IMR-90 (cell line): ENCODE data around the gene CLNS1A. TPM values are rescaled to one million over a fixed set of nuclear protein-coding genes. Genes with fewer than 3 reads are reported as not detected.
A peak's percentile ranks its signal among the peaks of the same experiment; 100 is the strongest.

ENCODE experiments used
- ATAC-seq: fragments of 200-7000 bp; cut with Tn5 transposase; 2 replicates; pipeline ENCODE4 v1.9.1; 2020; ENCODE audit warnings: low read depth, mild to moderate bottlenecking, moderate library complexity
- BruUV-seq: library from RNA; stranded (reverse); fragments of 400-500 nt; replicated peaks from 2 replicates; lab custom pipeline; 2021; lab: Mats Ljungman, UMichigan
- CTCF ChIA-PET: fragments of 300-600 bp; formaldehyde crosslinking; extraction: SDS; loops from one replicate; lab custom pipeline; 2021; ENCODE audit warnings: antibody characterized with exemption; lab: Yijun Ruan, JAX
- POLR2A ChIA-PET: fragments of 300-600 bp; sonication (Branson Sonifier 250); formaldehyde crosslinking; loops from one replicate; lab custom pipeline; 2022; ENCODE audit warnings: antibody characterized with exemption; ENCODE audit not compliant: unreplicated experiment; lab: Charles Lee
- DNase-seq: peaks from one replicate; pipeline ENCODE4 v3.0.0; 2013
- H2AFZ ChIP-seq: replicated peaks from 2 replicates; pipeline ENCODE3; 2013; ENCODE audit warnings: low read length, mild to moderate bottlenecking; ENCODE audit not compliant: poor library complexity
- H2AK5ac ChIP-seq: 2 replicates; pipeline ENCODE4 v1.6.1; 2013; ENCODE audit warnings: low read depth, low read length, inconsistent platforms
- H2AK9ac ChIP-seq: replicated peaks from 2 replicates; pipeline ENCODE3; 2013; ENCODE audit warnings: mild to moderate bottlenecking, low read depth, low read length, moderate library complexity; ENCODE audit not compliant: poor library complexity
- H2BK120ac ChIP-seq: 2 replicates; pipeline ENCODE4 v1.6.1; 2013; ENCODE audit warnings: low read depth, low read length, inconsistent platforms
- H2BK15ac ChIP-seq: 3 replicates; pipeline ENCODE4 v1.6.1; 2013; ENCODE audit warnings: low read depth, low read length, inconsistent platforms
- H2BK20ac ChIP-seq: 2 replicates; pipeline ENCODE4 v1.6.1; 2013; ENCODE audit warnings: low read depth, mild to moderate bottlenecking, inconsistent platforms, low read length, moderate library complexity
- H2BK5ac ChIP-seq: 2 replicates; pipeline ENCODE4 v1.6.1; 2013; ENCODE audit warnings: mild to moderate bottlenecking, low read depth, low read length, inconsistent platforms; ENCODE audit not compliant: poor library complexity, severe bottlenecking
- H3K14ac ChIP-seq: replicated peaks from 2 replicates; pipeline ENCODE4 v1.6.1; 2013; ENCODE audit warnings: low read depth, low read length, inconsistent platforms
- H3K18ac ChIP-seq: 2 replicates; pipeline ENCODE4 v1.6.1; 2013; ENCODE audit warnings: low read depth, low read length, control low read depth
- H3K23ac ChIP-seq: 2 replicates; pipeline ENCODE4 v1.6.1; 2013; ENCODE audit warnings: low read depth, low read length, inconsistent platforms
- H3K27ac ChIP-seq: 2 replicates; pipeline ENCODE4 v1.5.1; 2013; ENCODE audit warnings: mild to moderate bottlenecking, control low read depth, low read length; ENCODE audit not compliant: insufficient read depth
- H3K27me3 ChIP-seq: 2 replicates; pipeline ENCODE4 v1.6.1; 2013; ENCODE audit warnings: low read length; ENCODE audit not compliant: control insufficient read depth, insufficient read depth
- H3K36me3 ChIP-seq: 2 replicates; pipeline ENCODE4 v1.6.1; 2013; ENCODE audit warnings: low read length, mixed read lengths; ENCODE audit not compliant: control insufficient read depth, insufficient read depth
- H3K4ac ChIP-seq: 2 replicates; pipeline ENCODE4 v1.6.1; 2013; ENCODE audit warnings: low read depth, low read length, inconsistent platforms
- H3K4me1 ChIP-seq: 2 replicates; pipeline ENCODE4 v1.6.1; 2013; ENCODE audit warnings: low read length, mixed read lengths; ENCODE audit not compliant: control insufficient read depth, insufficient read depth
- H3K4me2 ChIP-seq: 2 replicates; pipeline ENCODE4 v1.6.1; 2013; ENCODE audit warnings: low read depth, mild to moderate bottlenecking, control low read depth, low read length, moderate library complexity
- H3K4me3 ChIP-seq: 2 replicates; pipeline ENCODE4 v1.5.1; 2013; ENCODE audit warnings: low read depth, mild to moderate bottlenecking, control low read depth, low read length, moderate library complexity; ENCODE audit not compliant: insufficient read depth
- H3K56ac ChIP-seq: 2 replicates; pipeline ENCODE4 v1.6.1; 2013; ENCODE audit warnings: low read length, inconsistent platforms; ENCODE audit not compliant: insufficient read depth; ENCODE audit errors: extremely low read depth
- H3K79me1 ChIP-seq, 2 experiments: 2 replicates each; pipeline ENCODE4 v1.6.1; 2013; ENCODE audit warnings: low read length in 2 of 2, inconsistent platforms in 1 of 2, low read depth in 1 of 2
- H3K9ac ChIP-seq: 2 replicates; pipeline ENCODE4 v1.6.1; 2013; ENCODE audit warnings: low read depth, low read length, control low read depth
- H3K9me1 ChIP-seq: 2 replicates; pipeline ENCODE4 v1.6.1; 2013; ENCODE audit warnings: low read length, inconsistent platforms; ENCODE audit not compliant: insufficient read depth
- H3K9me3 ChIP-seq: 2 replicates; pipeline ENCODE4 v1.6.1; 2013; ENCODE audit warnings: low read length; ENCODE audit not compliant: control insufficient read depth, insufficient read depth
- H4K20me1 ChIP-seq: 2 replicates; pipeline ENCODE4 v1.6.1; 2013; ENCODE audit warnings: low read length, inconsistent platforms; ENCODE audit not compliant: insufficient read depth
- H4K5ac ChIP-seq: 2 replicates; pipeline ENCODE4 v1.6.1; 2013; ENCODE audit warnings: mild to moderate bottlenecking, low read depth, low read length, control low read depth
- H4K8ac ChIP-seq, 2 experiments: 2 replicates each; pipeline ENCODE4 v1.6.1; 2013; ENCODE audit warnings: low read depth in 2 of 2, low read length in 2 of 2, control low read depth in 1 of 2, inconsistent platforms in 1 of 2
- H4K91ac ChIP-seq: 2 replicates; pipeline ENCODE4 v1.6.1; 2013; ENCODE audit warnings: low read depth, low read length, inconsistent platforms; ENCODE audit not compliant: insufficient read depth
- BHLHE40 ChIP-seq: fragments of 150-350 bp; IDR thresholded peaks from 2 replicates; pipeline ENCODE4 v1.6.1; 2016; ENCODE audit warnings: mild to moderate bottlenecking, low read depth, low read length
- CEBPB ChIP-seq: IDR thresholded peaks from 2 replicates; pipeline ENCODE4 v1.6.1; 2012; ENCODE audit warnings: low read depth, low read length, improper control_type of control experiment
- CHD1 ChIP-seq: IDR thresholded peaks from 2 replicates; pipeline ENCODE4 v1.6.1; 2012; ENCODE audit warnings: low read depth, low read length, improper control_type of control experiment
- CTCF ChIP-seq: conservative IDR thresholded peaks from 2 replicates; pipeline ENCODE4 v1.5.1; 2012; ENCODE audit warnings: mild to moderate bottlenecking, low read depth, low read length, improper control_type of control experiment
- ELK1 ChIP-seq: fragments of 150-350 bp; IDR thresholded peaks from 2 replicates; pipeline ENCODE4 v1.6.1; 2016; ENCODE audit warnings: low read depth, mild to moderate bottlenecking, low read length, moderate library complexity, borderline replicate concordance
- FOS ChIP-seq: fragments of 150-350 bp; IDR thresholded peaks from 2 replicates; pipeline ENCODE4 v1.6.1; 2016; ENCODE audit warnings: low read depth, low read length
- MAFK ChIP-seq: IDR thresholded peaks from 2 replicates; pipeline ENCODE4 v1.6.1; 2012; ENCODE audit warnings: low read depth, low read length, improper control_type of control experiment
- MAZ ChIP-seq: IDR thresholded peaks from 2 replicates; pipeline ENCODE4 v1.6.1; 2012; ENCODE audit warnings: low read depth, mild to moderate bottlenecking, low read length, improper control_type of control experiment, moderate library complexity, borderline replicate concordance
- MXI1 ChIP-seq: IDR thresholded peaks from 2 replicates; pipeline ENCODE4 v1.6.1; 2012; ENCODE audit warnings: low read depth, mild to moderate bottlenecking, low read length, moderate library complexity, borderline replicate concordance
- NFE2L2 ChIP-seq: fragments of 150-350 bp; IDR thresholded peaks from 2 replicates; pipeline ENCODE4 v1.6.1; 2016; ENCODE audit warnings: low read depth, mild to moderate bottlenecking, low read length
- POLR2A ChIP-seq: IDR thresholded peaks from 2 replicates; pipeline ENCODE4 v1.6.1; 2012; ENCODE audit warnings: mild to moderate bottlenecking, low read depth, low read length
- RAD21 ChIP-seq: IDR thresholded peaks from 2 replicates; pipeline ENCODE4 v1.6.1; 2012; ENCODE audit warnings: low read length, improper control_type of control experiment
- RCOR1 ChIP-seq: IDR thresholded peaks from 2 replicates; pipeline ENCODE4 v1.6.1; 2012; ENCODE audit warnings: mild to moderate bottlenecking, low read length, improper control_type of control experiment; ENCODE audit not compliant: insufficient replicate concordance
- RFX5 ChIP-seq: IDR thresholded peaks from 2 replicates; pipeline ENCODE4 v1.8.0; 2012; ENCODE audit warnings: low read depth, mild to moderate bottlenecking, low read length, moderate library complexity
- SMC3 ChIP-seq: fragments of 150-350 bp; IDR thresholded peaks from 2 replicates; pipeline ENCODE4 v1.6.1; 2016; ENCODE audit warnings: low read depth, mild to moderate bottlenecking, antibody characterized with exemption, low read length, moderate library complexity
- USF2 ChIP-seq: fragments of 150-350 bp; IDR thresholded peaks from 2 replicates; pipeline ENCODE4 v1.6.1; 2017; ENCODE audit warnings: mild to moderate bottlenecking, antibody characterized with exemption, low read length, low read depth
- WGBS, 2 experiments: methylation state at CpG; one replicate each; pipeline versions ENCODE4 v1.1.5 to v1.1.7; 2013; ENCODE audit warnings: missing lambda C conversion rate in 2 of 2; ENCODE audit not compliant: insufficient read length in 1 of 2; ENCODE audit errors: extremely low coverage in 2 of 2; 5-methylcytosine and 5-hydroxymethylcytosine counted together
- dilution Hi-C: fragments of 300-500 bp; cut with HindIII; formaldehyde crosslinking; loops from one replicate; pipeline ENCODE4 v1.14.3; 2018; ENCODE audit warnings: low sequenced_read_pairs; ENCODE audit not compliant: unreplicated experiment
- in situ Hi-C: fragments of 300-500 bp; cut with MboI; formaldehyde crosslinking; loops from 3 replicates; pipeline ENCODE4 v1.14.3; 2019; ENCODE audit warnings: low sequenced_read_pairs, inconsistent platforms, mixed read lengths
- intact Hi-C: fragments of 100-400 bp; cut with micrococcal nuclease; formaldehyde crosslinking; loops from 2 replicates; pipeline ENCODE4 v1.10.0; 2022
- polyA plus RNA-seq, 3 experiments: library from polyadenylated mRNA; depleted of rRNA; stranded (reverse); fragments of >200 nt; gene quantifications; 2 replicates each; pipeline ENCODE4 v1.2.3, GENCODE V29; 2012; ENCODE audit warnings: low replicate concordance in 1 of 3
- total RNA-seq: library from RNA; depleted of rRNA; stranded (reverse); fragments of >200 nt; gene quantifications from 2 replicates; pipeline ENCODE4 v1.2.3, GENCODE V29; 2012

The CLNS1A gene
- total and polyA plus RNA-seq, 2 of the 4 experiments (the other 2 are of a cell fraction) = 66.7 to 97.0 TPM

- no peak for TF ChIP-seq CHD1
- no peak for TF ChIP-seq CTCF
- no peak for TF ChIP-seq USF2
- no peak for TF ChIP-seq ELK1
- TF ChIP-seq RFX5 = no peak
- TF ChIP-seq FOS = no peak
- TF ChIP-seq BHLHE40 = no peak
- no peak for TF ChIP-seq CEBPB
- TF ChIP-seq MAFK = no peak
- TF ChIP-seq NFE2L2 = no peak
- no peak for TF ChIP-seq MXI1
- TF ChIP-seq MAZ = no peak
- TF ChIP-seq SMC3 = no peak
- TF ChIP-seq POLR2A = no peak
- no peak for TF ChIP-seq RCOR1
- no peak for TF ChIP-seq RAD21
- POLR2A ChIA-PET = interaction anchor here (0.6 kb wide), 1 partner anchor 342 kb away, joined by 7 read pairs; no protein-coding TSS in a partner anchor
- no TSS peak for BruUV-seq
These were observed 19.7 kb downstream of the CLNS1A start for GRCh38 chr11:77617892-77618291.

More at GRCh38 chr11:77617892-77618291, 19.7 kb downstream of the CLNS1A start:
- intact Hi-C loops = loop anchor here (5.0 to 10.0 kb wide), 2 partner anchors 56 to 573 kb away; no protein-coding TSS in a partner anchor
- H3K27ac ChIP-seq = peak overlapping the region; percentile 24
- dilution Hi-C loops = no loop called here
- H3K9ac ChIP-seq = no peak overlapping the region
- no peaks in the 10 kb centered on the region for H3K9me3 ChIP-seq
- H3K4me2 ChIP-seq = peak overlapping the region; percentile 41; the same call in 1 of the 2 replicates
- H3K4me3 ChIP-seq = no peak overlapping the region
- H2AK9ac ChIP-seq = no peak overlapping the region
- ATAC-seq = peak; percentile 85
- in situ Hi-C loops = no loop called here
- H2BK20ac ChIP-seq = no peak overlapping the region
- H2BK120ac ChIP-seq = 0 out of 2 replicates have a peak overlapping the region, but pooled peaks have one; percentile 21
- no peak overlapping the region for H3K18ac ChIP-seq
- H2BK5ac ChIP-seq = peak overlapping the region; percentile 79
- peaks cover 3% of the 10 kb centered on the region; the same call in 1 of the 2 replicates for H3K9me1 ChIP-seq
- no peak overlapping the region for H2BK15ac ChIP-seq
- H4K8ac ChIP-seq = no peak overlapping the region; a peak in 1 of 4 replicates
- no peak overlapping the region for H3K56ac ChIP-seq
- no CpG with 5 or more reads among the region's 3 CpGs for WGBS, 2 experiments
- no peak overlapping the region for H2AFZ ChIP-seq
- peaks cover 17% of the 10 kb centered on the region for H3K36me3 ChIP-seq
- no peak overlapping the region for H2AK5ac ChIP-seq
- no peak overlapping the region for H4K91ac ChIP-seq
- no peaks in the 10 kb centered on the region for H4K20me1 ChIP-seq
- peaks cover 5% of the 10 kb centered on the region for H3K4me1 ChIP-seq
- CTCF ChIA-PET = no interaction called here
- H4K5ac ChIP-seq = peak overlapping the region; percentile 41; the same call in 1 of the 2 replicates
- peak; percentile 31 for DNase-seq
- peaks cover 5 to 10% of the 10 kb centered on the region in 2 experiments; a peak in 2 of 4 replicates for H3K79me1 ChIP-seq
- H3K4ac ChIP-seq = no peak overlapping the region
- H3K27me3 ChIP-seq = no peaks in the 10 kb centered on the region
- H3K14ac ChIP-seq = no peak overlapping the region
- H3K23ac ChIP-seq = no peak overlapping the region
